ENCODE measurements around the gene TGFB1I1.
"Not testable (repeated sequence)": the region's sequence is repeated elsewhere in the genome, so short reads cannot be mapped to it uniquely, and the experiment has no call there.

TGFB1I1 gene

DNA sequence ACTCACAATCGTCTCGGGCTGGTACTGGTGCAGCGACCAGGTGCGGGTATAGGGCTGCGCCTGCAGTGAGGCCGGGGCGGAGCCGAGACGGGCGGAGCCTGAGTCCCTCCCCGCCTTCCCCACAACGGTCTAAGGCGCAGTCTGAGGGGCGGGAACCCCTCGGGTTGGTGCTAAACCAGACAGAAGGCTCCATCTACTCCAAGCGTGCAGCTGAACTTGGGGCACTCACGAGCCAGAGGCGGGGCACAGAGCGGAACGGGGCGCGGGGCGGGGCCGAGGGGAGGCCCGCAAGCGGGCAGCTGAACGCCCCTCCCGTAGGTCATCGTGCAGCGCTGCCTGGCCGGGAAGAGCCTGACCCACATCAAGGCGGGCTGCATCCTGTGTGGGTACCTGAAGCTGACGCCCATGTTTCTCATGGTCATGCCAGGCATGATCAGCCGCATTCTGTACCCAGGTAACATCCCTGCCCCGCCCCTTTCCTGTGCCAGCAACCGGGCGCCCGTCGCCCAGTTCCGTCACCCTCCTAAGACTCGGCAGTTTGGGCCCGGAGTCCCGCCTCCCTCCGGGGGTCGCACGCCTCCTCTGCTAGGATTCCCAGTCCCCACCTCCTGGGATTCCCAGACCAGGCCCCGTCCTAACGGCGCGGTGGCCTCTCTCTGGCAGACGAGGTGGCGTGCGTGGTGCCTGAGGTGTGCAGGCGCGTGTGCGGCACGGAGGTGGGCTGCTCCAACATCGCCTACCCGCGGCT, 15.9 kb downstream of the TGFB1I1 start:
- DNase-seq (ENCODE audit: low read depth), result peak; percentile 48

- no peak for DNase-seq (ENCODE audit: low read depth)
Measured at GRCh38 chr16:31488468-31489297, 16.7 kb downstream of the TGFB1I1 start.

- DNase-seq (ENCODE audit: low read depth), result no peak
Measured at GRCh38 chr16:31489298-31489564, 17.3 kb downstream of the TGFB1I1 start.

GRCh38 chr16:31489616-31490584, 17.9 kb downstream of the TGFB1I1 start:
- DNase-seq (ENCODE audit: low read depth), result no peak

GRCh38 chr16:31491778-31492418, 19.9 kb downstream of the TGFB1I1 start:
- DNase-seq (ENCODE audit: low read depth), result no peak

GRCh38 chr16:31493506-31494125, 21.7 kb downstream of the TGFB1I1 start:
- no peak for DNase-seq (ENCODE audit: low read depth)

- no peak for DNase-seq (ENCODE audit: low read depth)
Measured at GRCh38 chr16:31496670-31497069, 24.7 kb downstream of the TGFB1I1 start.

GRCh38 chr16:31498493-31498892, 26.5 kb downstream of the TGFB1I1 start:
- DNase-seq (ENCODE audit: low read depth), result no peak

GRCh38 chr16:31499928-31500327, 28.0 kb downstream of the TGFB1I1 start:
- no peak for DNase-seq (ENCODE audit: low read depth)

GRCh38 chr16:31501226-31501965, 29.4 kb downstream of the TGFB1I1 start:
- no peak for DNase-seq (ENCODE audit: low read depth)

- no peak for DNase-seq (ENCODE audit: low read depth)
Measured at GRCh38 chr16:31501966-31502348, 30.0 kb downstream of the TGFB1I1 start.

GRCh38 chr16:31502981-31503380, 31.0 kb downstream of the TGFB1I1 start:
- DNase-seq (ENCODE audit: low read depth), result no peak

DNA sequence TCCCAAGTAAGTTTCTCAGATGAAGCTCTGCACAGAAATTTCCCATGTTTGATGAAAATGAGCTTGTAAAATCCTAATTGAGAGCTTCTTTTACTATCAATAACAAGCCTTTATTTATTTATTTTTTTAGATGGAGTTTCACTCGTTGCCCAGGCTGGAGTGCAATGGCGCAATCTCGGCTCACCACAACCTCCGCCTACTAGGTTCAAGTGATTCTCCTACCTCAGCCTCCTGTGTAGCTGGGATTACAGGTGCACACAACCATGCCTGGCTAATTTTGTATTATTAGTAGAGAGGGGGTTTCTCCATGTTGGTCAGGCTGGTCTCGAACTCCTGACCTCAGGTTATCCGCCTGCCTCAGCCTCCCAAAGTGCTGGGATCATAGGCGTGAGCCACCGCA, 31.6 kb downstream of the TGFB1I1 start:
- DNase-seq (ENCODE audit: low read depth), result not testable (repeated sequence)

DNA sequence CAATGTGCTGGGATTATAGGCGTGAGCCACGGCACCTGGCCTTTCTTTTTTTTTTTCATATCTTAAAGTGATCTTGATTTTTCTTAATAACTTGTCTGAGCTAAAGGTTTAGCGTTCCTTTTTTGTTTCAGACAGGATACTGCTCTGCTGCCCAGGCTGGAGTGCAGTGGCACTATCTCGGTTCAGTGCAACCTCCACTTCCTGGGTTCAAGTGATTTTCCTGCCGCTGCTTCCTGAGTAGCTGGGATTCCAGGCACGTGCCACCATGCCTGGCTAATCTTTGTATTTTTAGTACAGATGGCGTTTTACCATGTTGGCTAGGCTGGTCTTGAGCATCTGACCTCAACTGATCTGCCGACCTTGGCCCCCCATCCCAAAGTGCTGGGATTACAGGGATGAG, 32.2 kb downstream of the TGFB1I1 start:
- no peak for DNase-seq (ENCODE audit: low read depth)

GRCh38 chr16:31505483-31505882, 33.5 kb downstream of the TGFB1I1 start:
- DNase-seq (ENCODE audit: low read depth), result no peak

DNA sequence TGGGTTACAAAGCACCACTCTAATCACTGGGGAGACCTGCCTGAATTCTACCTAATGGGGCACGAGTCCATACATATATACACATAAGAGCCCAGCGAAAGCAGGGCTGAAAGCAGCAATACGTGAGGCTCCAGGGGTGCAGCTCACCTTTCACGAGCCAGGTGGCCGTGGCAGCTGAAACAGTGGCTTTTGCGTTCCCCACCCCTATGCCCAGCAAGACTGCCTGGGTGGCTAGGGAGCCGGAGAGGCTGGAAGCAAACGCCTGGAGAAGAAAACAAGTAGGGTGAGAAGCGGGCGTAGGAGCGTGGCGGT, 35.6 kb downstream of the TGFB1I1 start:
- no peak for DNase-seq (ENCODE audit: low read depth)

DNA sequence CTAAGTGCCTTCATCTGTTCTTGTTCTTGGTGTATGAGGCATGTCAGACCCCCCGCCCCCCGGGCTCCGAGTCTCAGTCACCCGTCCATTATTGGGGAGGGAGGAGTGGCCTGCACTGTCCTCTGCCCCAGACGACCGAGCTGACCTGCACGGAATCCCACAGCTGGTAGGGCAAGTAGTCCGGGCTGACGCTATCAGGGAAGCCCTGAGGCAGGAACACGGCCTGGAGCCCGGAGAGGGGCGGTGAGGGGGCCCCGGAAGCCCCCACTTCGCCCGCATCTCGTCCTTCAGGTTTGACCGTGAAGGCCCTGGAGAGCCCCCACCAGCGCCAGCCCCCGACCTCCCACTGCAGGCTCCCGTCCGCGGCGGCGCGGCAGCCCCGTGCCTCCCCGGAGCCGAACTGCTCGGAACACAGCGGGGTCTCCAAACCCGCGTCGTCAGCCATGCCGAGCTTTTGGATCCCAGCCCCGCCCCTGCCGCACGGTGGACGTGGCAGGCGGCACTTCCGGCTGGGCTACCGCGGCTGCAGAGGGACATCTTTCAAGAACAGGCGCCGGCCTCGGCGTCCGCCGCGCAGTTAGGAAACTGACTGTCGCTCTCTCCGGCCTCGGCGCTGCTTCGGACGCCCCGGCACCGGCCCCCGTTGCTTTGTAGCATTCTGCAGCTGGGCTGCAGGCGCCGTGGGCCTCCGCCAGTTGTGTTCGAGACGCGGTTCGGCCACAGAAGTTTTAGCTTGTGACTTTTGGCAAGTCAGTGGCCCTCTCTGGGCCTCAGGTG, 36.2 kb downstream of the TGFB1I1 start, which contains the start of gene RUSF1:
TSS of gene RUSF1 (minus strand) at position 463 of the 777 bp plus-strand sequence. CDS start at position 445, 18 bp downstream.
- DNase-seq (ENCODE audit: low read depth), result peak; percentile 82

DNA sequence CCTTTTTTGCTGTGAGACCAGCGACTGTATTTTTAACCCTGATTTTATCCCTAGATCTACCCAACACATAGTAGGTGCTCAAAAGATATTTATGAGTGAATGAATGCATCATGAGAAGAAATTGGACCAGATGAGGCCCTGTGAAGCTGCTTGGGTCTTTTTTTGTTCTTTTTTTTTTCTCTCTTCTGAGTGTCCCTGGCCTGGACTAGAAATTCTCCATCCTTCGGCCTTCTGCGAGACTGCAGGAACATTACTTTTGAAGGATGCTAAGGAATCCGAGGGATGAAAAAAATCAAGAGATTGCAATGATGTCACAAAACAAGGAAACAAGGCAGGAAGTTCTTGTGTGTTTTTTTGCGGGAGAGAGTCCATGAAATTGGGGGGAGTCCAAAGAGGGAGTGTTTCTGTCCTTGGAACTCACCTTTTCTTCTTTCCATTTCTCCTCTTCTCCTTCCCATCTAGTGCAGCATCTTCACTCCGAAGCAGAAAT, 36.8 kb downstream of the TGFB1I1 start:
- DNase-seq (ENCODE audit: low read depth), result no peak

DNA sequence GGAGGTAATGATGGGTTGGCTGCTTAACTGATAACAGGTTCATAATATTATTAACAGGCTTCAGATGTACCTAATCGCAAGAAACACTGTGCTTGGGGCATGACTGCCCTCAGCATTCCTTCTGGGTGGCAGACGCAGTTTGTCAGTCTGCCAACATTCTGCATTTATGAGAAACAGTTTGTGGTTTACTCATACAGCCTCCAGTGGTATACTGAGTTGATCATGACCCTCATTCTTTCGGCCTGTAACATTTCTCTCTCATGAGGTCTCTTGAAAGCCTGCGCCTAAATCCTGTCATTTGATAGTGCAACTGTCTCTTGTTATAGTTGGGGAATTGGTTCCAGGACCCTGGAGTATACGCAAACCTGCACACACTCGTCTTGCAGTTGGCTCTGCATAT, 41.2 kb downstream of the TGFB1I1 start:
- DNase-seq (ENCODE audit: low read depth), result no peak

- DNase-seq (ENCODE audit: low read depth), result no peak
Measured at GRCh38 chr16:31513884-31514283, 41.9 kb downstream of the TGFB1I1 start.

Data from stimulated activated CD8-positive, alpha-beta memory T cell treated with anti-CD3 and anti-CD28 coated beads, Interleukin-4, amount 100 ng/mL, for 24 hours (primary cell).